Right cardiac atrium (tissue), 5 donors: ENCODE data around the gene SCNN1B. TPM values are rescaled to one million over a fixed set of nuclear protein-coding genes. Genes with fewer than 3 reads are reported as not detected.

ENCODE experiments used
- ATAC-seq, 2 donors: fragments of 200-7000 bp; cut with Tn5 transposase; one replicate each; pipeline versions ENCODE4 v1.8.0 to v1.9.1; 2020; ENCODE audit warnings: moderate library complexity in 2 of 2, mild to moderate bottlenecking in 1 of 2
- DNase-seq, 3 donors: peaks; one replicate each; pipeline ENCODE4 v3.0.0-alpha.2; 2020
- H3K27ac ChIP-seq: one replicate; pipeline ENCODE4 v1.5.1; 2013; ENCODE audit warnings: mild to moderate bottlenecking, low read length, control low read depth, moderate library complexity
- H3K27me3 ChIP-seq: one replicate; pipeline ENCODE4 v1.6.1; 2013; ENCODE audit not compliant: control insufficient read depth, insufficient read depth
- H3K4me1 ChIP-seq: one replicate; pipeline ENCODE4 v1.6.1; 2013; ENCODE audit warnings: low read length; ENCODE audit not compliant: control insufficient read depth, insufficient read depth
- H3K4me3 ChIP-seq: one replicate; pipeline ENCODE4 v1.5.1; 2013; ENCODE audit warnings: low read length, control low read depth
- H3K9me3 ChIP-seq: one replicate; pipeline ENCODE4 v1.6.1; 2013; ENCODE audit warnings: low read length; ENCODE audit not compliant: control insufficient read depth
- WGBS: extraction: QIAGEN DNeasy Blood & Tissue Kit; methylation state at CpG from one replicate; pipeline ENCODE4 v1.1.7; 2013; 5-methylcytosine and 5-hydroxymethylcytosine counted together
- intact Hi-C, 4 donors: fragments of 100-400 bp; cut with DNase I; formaldehyde crosslinking; loops; one replicate each; pipeline versions ENCODE4 v1.11.0 to v1.14.0; 2022 to 2023
- polyA plus RNA-seq: library from polyadenylated mRNA; stranded (reverse); fragments of 200-250 nt; gene quantifications from one replicate; pipeline ENCODE4 v1.2.3, GENCODE V29; 2013
- total RNA-seq, 4 donors: library from RNA; stranded (reverse); fragmentation: NEBNext Ultra II Directional; extraction: Animal tissue kit (Norgen Biotek cat#: 25700); gene quantifications; one replicate each; pipeline ENCODE4 v1.2.1, GENCODE V29; 2021
- donor health status: healthy with polysubstance abuse.
- donor health status: DM: no; HTN: yes; CAD: no.
- donor health status: DM: no; HTN: no; CAD: no.
- donor health status: DM: no; HTN: yes; CAD: no; lungs with severe emphysema.
- donor health status: DM: yes; HTN: yes; CAD: no.

SCNN1B gene
- total and polyA plus RNA-seq, 5 donors = 0.09 to 0.17 (median 0.13) TPM; not detected in 1

DNA sequence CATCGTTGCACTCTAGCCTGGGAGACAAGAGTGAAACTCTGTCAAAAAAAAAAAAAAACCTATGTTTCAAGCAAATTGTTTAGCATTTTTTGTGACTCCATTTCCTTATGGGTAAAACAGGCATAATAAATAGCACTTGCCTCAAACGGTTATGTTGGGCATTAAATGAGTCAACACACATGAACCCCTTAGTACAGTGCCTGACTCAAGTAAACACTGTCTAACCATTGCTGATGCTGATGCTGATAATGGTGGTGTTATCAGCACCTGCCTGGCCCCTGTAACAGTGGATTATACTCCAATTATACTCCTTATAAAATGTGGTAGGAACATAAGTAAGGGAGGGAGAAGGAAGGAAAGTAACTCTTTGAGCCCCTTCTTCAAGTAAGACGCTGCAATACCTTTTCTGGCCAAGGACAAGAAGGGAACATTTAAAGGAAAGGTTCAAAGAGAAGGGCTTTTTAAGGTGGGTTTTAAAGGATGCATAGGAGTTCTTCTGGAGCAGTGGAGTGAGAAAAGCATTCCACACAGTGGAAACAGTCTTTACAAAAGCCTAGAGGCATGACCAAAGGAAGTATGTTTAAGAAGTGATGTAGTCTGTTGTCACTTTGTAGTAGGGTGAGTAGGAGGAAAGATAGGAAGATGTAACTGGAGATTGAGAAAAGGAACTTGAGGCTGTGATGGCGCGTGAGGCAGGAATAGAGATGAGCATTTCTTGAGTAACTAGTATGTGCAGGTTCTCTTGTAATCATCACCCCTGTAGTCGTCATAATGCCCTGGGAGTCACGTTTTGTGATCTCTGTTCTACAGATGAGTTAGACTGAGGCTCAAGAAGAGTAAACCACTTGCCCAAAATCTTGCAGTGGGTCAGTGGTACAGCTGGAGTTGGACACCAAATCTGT lies 4.3 kb downstream of the SCNN1B start:
- ATAC-seq = no peak
- Histone ChIP-seq H3K27me3 (no peaks in the 10 kb centered on the region), H3K4me3 (no peak overlapping the region), H3K27ac (no peak overlapping the region), H3K9me3 (no peaks in the 10 kb centered on the region), H3K4me1 (no peaks in the 10 kb centered on the region)
- WGBS = 79% methylated on average over 7 of the region's 7 CpGs
- DNase-seq = no peak
- intact Hi-C loops = no loop called here

DNA sequence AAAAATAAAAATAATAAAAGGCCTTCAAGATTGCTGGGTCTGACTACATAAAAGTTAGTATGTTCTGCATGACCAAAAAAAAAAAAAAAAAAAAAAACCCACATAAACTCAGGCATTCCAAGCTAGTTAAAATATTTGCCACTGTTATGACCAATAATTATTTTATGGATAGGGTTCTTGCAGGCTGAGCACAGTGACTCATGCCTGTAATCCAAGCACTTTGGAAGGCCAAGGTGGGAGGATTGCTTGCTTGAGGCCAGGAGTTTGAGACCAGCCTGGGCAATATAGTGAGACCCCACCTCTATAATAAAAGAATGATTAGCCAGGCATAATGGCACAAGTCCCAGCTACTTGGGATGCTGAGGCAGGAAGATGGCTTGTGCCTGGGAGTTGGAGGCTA lies 8.1 kb downstream of the SCNN1B start:
- no peak for ATAC-seq
- H3K27me3 ChIP-seq = no peaks in the 10 kb centered on the region
- H3K4me3 ChIP-seq = no peak overlapping the region
- no peak for DNase-seq
- H3K27ac ChIP-seq = no peak overlapping the region
- intact Hi-C loops = no loop called here
- H3K9me3 ChIP-seq = no peaks in the 10 kb centered on the region
- H3K4me1 ChIP-seq = no peaks in the 10 kb centered on the region

DNA sequence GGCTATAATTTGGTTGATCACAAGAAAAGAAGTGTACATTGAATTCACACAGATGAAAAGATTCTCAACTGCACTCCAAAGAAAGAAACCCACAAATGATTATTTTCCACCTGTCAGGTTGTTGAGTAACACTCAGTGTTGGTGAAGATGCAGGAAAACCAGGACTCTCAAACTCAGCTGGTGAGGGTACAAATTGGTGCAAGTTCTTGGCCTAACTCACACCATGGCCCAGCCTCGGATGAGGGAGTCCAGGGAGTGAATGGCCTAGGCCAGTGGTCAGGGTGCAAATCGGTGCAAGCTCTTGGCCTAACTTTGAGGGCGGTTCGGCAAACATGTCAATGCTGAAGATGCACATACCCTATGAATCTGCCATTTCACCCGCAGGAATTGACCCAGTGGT lies 8.6 kb downstream of the SCNN1B start:
- ATAC-seq (no peak), DNase-seq (no peak)
- Histone ChIP-seq H3K27ac (no peak overlapping the region), H3K9me3 (no peaks in the 10 kb centered on the region), H3K4me1 (no peaks in the 10 kb centered on the region), H3K4me3 (no peak overlapping the region), H3K27me3 (no peaks in the 10 kb centered on the region)
- 91% methylated on average over 5 of the region's 5 CpGs for WGBS
- intact Hi-C loops = no loop called here

DNA sequence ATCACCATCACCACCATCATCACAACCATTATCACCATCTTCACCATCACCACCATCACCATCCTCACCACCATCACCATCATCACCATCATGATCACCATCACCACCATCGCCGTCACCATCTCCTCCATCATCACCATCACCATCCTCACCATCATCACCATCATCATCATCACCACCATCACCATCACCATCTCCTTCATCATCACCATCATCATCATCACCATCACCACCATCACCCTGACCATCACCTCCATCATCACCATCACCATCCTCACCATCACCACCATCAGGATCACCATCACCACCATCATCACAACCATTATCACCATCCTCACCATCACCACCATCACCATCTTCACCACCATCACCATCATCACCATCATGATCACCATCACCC lies 14.1 kb downstream of the SCNN1B start:
- no peak for ATAC-seq
- Histone ChIP-seq H3K27me3 (no peaks in the 10 kb centered on the region), H3K4me1 (no peaks in the 10 kb centered on the region), H3K9me3 (no peaks in the 10 kb centered on the region), H3K4me3 (no peak overlapping the region), H3K27ac (no peak overlapping the region)
- 49% methylated on average over 2 of the region's 2 CpGs for WGBS
- intact Hi-C loops = no loop called here
- DNase-seq = no peak

DNA sequence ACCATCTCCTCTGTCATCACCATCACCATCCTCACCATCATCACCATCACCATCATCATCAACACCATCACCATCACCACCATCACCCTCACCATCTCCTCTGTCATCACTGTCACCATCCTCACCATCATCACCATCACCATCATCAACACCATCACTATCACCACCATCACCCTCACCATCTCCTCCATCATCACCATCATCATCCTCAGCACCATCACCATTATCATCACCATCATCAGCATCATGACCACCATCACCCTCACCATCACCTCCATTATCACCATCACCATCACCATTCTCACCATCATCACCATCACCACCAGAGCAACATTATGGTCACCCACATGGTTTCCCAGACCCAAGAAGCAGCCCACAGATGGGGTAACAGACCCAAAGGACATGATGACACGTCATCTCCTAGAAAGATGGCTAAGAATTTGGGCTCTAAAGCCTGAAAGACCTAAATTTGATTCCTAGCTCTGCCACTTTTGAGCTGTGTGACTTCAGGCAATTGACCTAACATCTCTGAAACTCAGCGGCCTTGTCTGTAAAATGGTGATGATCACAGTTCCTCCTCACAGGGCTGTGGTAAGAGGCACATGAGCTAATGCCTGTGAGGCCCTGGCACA lies 14.6 kb downstream of the SCNN1B start:
- no peaks in the 10 kb centered on the region for H3K27me3 ChIP-seq
- intact Hi-C loops = no loop called here
- H3K9me3 ChIP-seq = no peaks in the 10 kb centered on the region
- H3K4me3 ChIP-seq = no peak overlapping the region
- WGBS = 88% methylated on average over 2 of the region's 2 CpGs
- DNase-seq (no peak), ATAC-seq (no peak)
- no peak overlapping the region for H3K27ac ChIP-seq
- H3K4me1 ChIP-seq = no peaks in the 10 kb centered on the region

DNA sequence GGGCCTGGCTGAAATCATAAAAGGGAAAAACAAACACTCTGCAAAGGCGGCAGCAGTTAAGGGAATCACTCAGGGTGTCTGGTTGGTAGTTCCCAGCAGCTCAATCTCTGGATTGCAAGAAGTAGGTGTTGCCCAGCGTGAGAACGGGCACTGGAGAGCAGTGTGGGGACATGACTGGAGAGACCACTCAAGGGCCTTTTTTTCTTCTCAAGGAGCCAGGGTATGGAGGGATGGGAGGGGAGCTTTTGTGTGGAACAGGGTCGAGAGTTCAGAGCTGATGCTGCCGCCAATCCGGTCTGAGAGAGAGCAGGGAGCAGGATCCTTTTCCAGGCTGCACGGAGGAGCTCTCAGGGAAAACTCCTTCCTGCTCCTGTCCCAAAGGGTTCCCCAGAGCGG lies 15.2 kb downstream of the SCNN1B start:
- Histone ChIP-seq H3K27me3 (no peaks in the 10 kb centered on the region), H3K27ac (no peak overlapping the region), H3K4me1 (no peaks in the 10 kb centered on the region), H3K9me3 (no peaks in the 10 kb centered on the region), H3K4me3 (no peak overlapping the region)
- WGBS = 53% methylated on average over 8 of the region's 8 CpGs
- intact Hi-C loops = no loop called here
- no peak for DNase-seq
- peak in 1 of 2 donors; percentile 33 for ATAC-seq

DNA sequence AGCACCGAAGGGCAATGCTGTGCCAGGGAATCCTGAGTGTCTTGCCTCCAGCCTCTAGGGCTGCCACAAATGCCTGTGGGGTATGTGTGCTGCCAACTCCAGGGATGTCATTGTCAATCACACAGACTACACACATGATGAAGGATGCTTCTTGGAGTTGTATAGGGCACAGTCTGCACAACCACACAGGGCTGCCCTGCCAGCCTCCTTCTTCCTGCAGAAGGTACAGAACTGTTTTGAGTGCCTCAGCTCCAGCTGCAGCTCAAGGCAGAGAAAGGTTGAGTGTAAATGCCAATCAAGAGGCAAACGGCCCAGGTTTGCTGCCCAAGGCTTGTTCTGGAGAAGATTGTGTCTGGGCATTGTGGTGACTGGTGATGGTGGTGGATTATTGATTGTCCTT lies 15.6 kb downstream of the SCNN1B start:
- no peak overlapping the region for H3K27ac ChIP-seq
- no peaks in the 10 kb centered on the region for H3K4me1 ChIP-seq
- intact Hi-C loops = no loop called here
- DNase-seq (no peak), ATAC-seq (no peak)
- H3K9me3 ChIP-seq = no peaks in the 10 kb centered on the region
- WGBS = 60% methylated on average over 2 of the region's 2 CpGs
- H3K4me3 ChIP-seq = no peak overlapping the region
- no peaks in the 10 kb centered on the region for H3K27me3 ChIP-seq

DNA sequence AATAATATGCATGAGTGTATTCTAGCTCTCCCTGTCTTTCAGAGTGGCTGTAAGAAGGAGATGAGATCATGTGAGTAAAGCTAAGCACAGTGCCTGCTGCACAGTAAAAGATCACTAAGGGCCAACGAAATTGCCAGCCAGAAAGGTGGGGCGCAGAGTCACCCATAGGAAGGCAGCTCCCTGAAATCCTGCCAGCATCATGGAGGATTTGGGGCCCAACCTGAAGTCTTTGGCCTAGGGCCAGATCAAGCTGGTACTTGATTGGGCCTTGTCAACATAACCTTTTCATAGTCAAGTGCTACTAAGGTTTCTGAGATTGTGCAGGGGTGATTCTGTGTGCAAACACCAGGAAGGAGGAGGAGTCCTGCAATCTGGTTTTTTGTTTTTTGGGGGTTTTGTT lies 16.5 kb downstream of the SCNN1B start:
- no peak for DNase-seq
- Histone ChIP-seq H3K9me3 (no peaks in the 10 kb centered on the region), H3K4me1 (no peaks in the 10 kb centered on the region), H3K4me3 (no peak overlapping the region), H3K27ac (no peak overlapping the region), H3K27me3 (no peaks in the 10 kb centered on the region)
- intact Hi-C loops = no loop called here
- no peak for ATAC-seq
- 86% methylated on average over 2 of the region's 2 CpGs for WGBS

DNA sequence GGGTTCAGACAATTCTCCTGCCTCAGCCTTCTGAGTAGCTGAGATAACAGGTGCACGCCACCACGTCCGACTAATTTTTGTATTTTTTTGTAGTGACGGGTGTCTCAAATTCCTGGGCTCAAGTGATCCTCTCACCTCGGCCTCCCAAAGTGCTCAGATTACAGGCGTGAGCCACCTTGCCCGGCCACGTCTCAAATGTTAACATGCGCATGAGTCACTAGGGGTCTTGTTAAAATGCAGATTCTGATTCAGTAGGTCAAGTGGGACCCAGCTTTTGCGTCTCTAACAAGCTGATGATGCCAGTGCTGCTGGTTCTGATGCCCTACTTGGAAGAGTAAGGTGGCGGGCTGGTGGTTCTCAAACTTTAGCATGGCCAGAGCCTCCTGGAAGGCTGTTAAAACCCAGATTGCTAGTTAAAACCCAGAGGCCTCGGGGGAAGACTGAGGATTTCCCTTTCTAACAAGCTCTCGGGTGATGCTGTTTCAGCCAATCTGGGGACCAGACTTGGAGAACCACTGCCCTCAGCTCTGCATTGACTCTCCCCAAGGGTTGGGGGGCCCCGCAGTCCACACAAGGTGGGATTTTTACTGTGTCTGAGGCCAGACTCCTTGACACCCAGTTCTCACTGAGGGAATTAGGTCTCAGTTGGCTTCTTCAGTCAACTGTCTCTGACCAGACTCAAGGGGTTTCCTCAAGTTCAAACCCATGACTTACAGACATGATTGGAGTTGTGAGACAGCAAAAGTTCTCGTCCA lies 17.9 kb downstream of the SCNN1B start:
- DNase-seq (no peak), ATAC-seq (no peak)
- no peak overlapping the region for H3K27ac ChIP-seq
- 79% methylated on average over 15 of the region's 15 CpGs for WGBS
- H3K4me3 ChIP-seq = no peak overlapping the region
- no peaks in the 10 kb centered on the region for H3K4me1 ChIP-seq
- no peaks in the 10 kb centered on the region for H3K27me3 ChIP-seq
- intact Hi-C loops = no loop called here
- H3K9me3 ChIP-seq = no peaks in the 10 kb centered on the region

DNA sequence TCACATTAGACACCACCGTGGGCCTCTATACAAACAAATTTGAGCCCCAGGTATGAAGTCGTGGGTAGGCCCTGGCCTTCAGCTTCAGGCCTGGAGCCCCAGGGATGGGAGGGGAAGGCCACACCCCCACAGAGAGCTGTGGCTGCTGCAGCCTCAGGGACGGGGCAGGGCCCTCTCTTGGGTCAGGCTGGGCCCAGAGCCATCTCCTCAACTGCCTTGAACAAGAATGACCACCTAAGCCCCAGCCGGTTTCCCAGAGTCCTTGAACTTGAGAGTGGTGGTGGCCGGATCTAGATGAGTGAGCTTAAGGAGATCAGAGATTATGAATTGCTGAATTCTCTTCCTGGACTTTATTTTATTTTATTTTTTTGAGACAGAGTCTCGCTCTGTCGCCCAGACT lies 18.6 kb downstream of the SCNN1B start:
- Histone ChIP-seq H3K27ac (no peak overlapping the region), H3K9me3 (no peaks in the 10 kb centered on the region), H3K4me1 (no peaks in the 10 kb centered on the region), H3K4me3 (no peak overlapping the region), H3K27me3 (no peaks in the 10 kb centered on the region)
- WGBS = 75% methylated on average over 7 of the region's 7 CpGs
- no peak for ATAC-seq
- intact Hi-C loops = no loop called here
- DNase-seq = no peak

DNA sequence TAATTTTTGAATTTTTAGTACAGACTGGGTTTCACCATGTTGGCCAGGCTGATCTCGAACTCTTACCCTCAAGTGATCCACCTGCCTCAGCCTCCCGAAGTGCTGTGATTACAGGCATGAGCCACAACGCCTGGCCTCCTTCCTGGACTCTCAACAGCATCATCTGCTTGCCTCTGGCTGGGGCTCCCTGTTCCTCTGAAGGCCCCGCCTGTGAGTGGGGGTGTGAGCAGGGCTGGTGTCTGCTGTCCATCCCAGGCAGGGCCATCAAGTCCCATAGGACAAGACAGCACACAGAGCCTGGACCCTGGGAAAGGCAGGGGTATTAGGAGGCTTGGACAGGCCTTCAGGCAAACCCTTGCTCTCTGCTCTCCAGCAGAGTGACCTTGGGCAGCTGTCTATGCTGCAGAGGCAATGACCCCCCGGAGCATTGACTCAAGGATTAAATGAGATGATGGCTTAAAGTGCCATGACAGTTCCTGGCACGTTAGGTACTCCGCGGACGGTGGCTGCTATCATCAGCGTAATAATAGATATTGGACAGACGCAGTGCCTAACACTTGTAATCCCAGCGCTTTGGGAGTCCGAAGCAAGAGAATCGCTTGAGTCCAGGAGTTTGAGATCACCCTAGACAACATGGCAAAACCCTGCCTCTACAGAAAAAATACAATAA lies 19.2 kb downstream of the SCNN1B start:
- intact Hi-C loops = no loop called here
- Histone ChIP-seq H3K27me3 (no peaks in the 10 kb centered on the region), H3K27ac (no peak overlapping the region), H3K9me3 (no peaks in the 10 kb centered on the region), H3K4me1 (no peaks in the 10 kb centered on the region), H3K4me3 (no peak overlapping the region)
- WGBS = 88% methylated on average over 14 of the region's 14 CpGs
- ATAC-seq (no peak), DNase-seq (no peak)
